Measurements from ENCODE around the gene LPP.

LPP gene

GRCh38 chr3:188365988-188366698 is 212.2 kb downstream of the LPP start:
- peaks cover 11% of the 10 kb centered on the region for H3K4me1 Mint-ChIP-seq (ENCODE audit: low read depth)
- H3K27me3 Mint-ChIP-seq (ENCODE audit: low read depth): no peaks in the 10 kb centered on the region
- DNase-seq (ENCODE audit: low spot score): no peak
- H3K4me3 Mint-ChIP-seq: no peak overlapping the region
- no peak overlapping the region for H3K27ac Mint-ChIP-seq
- peaks cover 2% of the 10 kb centered on the region for H3K36me3 Mint-ChIP-seq (ENCODE audit: low read depth)
- H3K9me3 Mint-ChIP-seq: no peaks in the 10 kb centered on the region

GRCh38 chr3:188367678-188368077 is 213.7 kb downstream of the LPP start:
- H3K27ac Mint-ChIP-seq: no peak overlapping the region
- no peak for DNase-seq (ENCODE audit: low spot score)
- H3K27me3 Mint-ChIP-seq (ENCODE audit: low read depth): no peaks in the 10 kb centered on the region
- no peaks in the 10 kb centered on the region for H3K9me3 Mint-ChIP-seq
- H3K36me3 Mint-ChIP-seq (ENCODE audit: low read depth): peaks cover 2% of the 10 kb centered on the region
- H3K4me1 Mint-ChIP-seq (ENCODE audit: low read depth): peaks cover 6% of the 10 kb centered on the region
- H3K4me3 Mint-ChIP-seq: no peak overlapping the region

GRCh38 chr3:188369526-188369925 is 215.6 kb downstream of the LPP start:
- no peak for DNase-seq (ENCODE audit: low spot score)
- Mint-ChIP-seq H3K4me3 (no peak overlapping the region), H3K27ac (no peak overlapping the region), H3K4me1 (ENCODE audit: low read depth) (peaks cover 6% of the 10 kb centered on the region), H3K27me3 (ENCODE audit: low read depth) (no peaks in the 10 kb centered on the region), H3K36me3 (ENCODE audit: low read depth) (peaks cover 2% of the 10 kb centered on the region), H3K9me3 (no peaks in the 10 kb centered on the region)

- DNase-seq (ENCODE audit: low spot score): no peak
- H3K4me1 Mint-ChIP-seq (ENCODE audit: low read depth): peaks cover 2% of the 10 kb centered on the region
- no peaks in the 10 kb centered on the region for H3K27me3 Mint-ChIP-seq (ENCODE audit: low read depth)
- peaks cover 2% of the 10 kb centered on the region for H3K36me3 Mint-ChIP-seq (ENCODE audit: low read depth)
- H3K9me3 Mint-ChIP-seq: no peaks in the 10 kb centered on the region
- no peak overlapping the region for H3K4me3 Mint-ChIP-seq
- no peak overlapping the region for H3K27ac Mint-ChIP-seq
These were observed 216.3 kb downstream of the LPP start for GRCh38 chr3:188370081-188370830.

- no peak for DNase-seq (ENCODE audit: low spot score)
- no peak overlapping the region for H3K27ac Mint-ChIP-seq
- peaks cover 6% of the 10 kb centered on the region for H3K9me3 Mint-ChIP-seq
- no peak overlapping the region for H3K4me3 Mint-ChIP-seq
- H3K36me3 Mint-ChIP-seq (ENCODE audit: low read depth): peaks cover 7% of the 10 kb centered on the region
- no peaks in the 10 kb centered on the region for H3K27me3 Mint-ChIP-seq (ENCODE audit: low read depth)
- H3K4me1 Mint-ChIP-seq (ENCODE audit: low read depth): peaks cover 1% of the 10 kb centered on the region
These were observed 224.8 kb downstream of the LPP start for GRCh38 chr3:188378786-188379185.

GRCh38 chr3:188380252-188380651 is 226.3 kb downstream of the LPP start:
- H3K36me3 Mint-ChIP-seq (ENCODE audit: low read depth): peaks cover 5% of the 10 kb centered on the region
- peaks cover 6% of the 10 kb centered on the region for H3K9me3 Mint-ChIP-seq

GRCh38 chr3:188380722-188381121 is 226.8 kb downstream of the LPP start:
- no peak for DNase-seq (ENCODE audit: low spot score)
- Mint-ChIP-seq H3K9me3 (peaks cover 6% of the 10 kb centered on the region), H3K27ac (no peak overlapping the region), H3K36me3 (ENCODE audit: low read depth) (peaks cover 5% of the 10 kb centered on the region), H3K4me3 (no peak overlapping the region), H3K27me3 (ENCODE audit: low read depth) (no peaks in the 10 kb centered on the region), H3K4me1 (ENCODE audit: low read depth) (peaks cover 5% of the 10 kb centered on the region)

More at GRCh38 chr3:188380252-188380651, 226.3 kb downstream of the LPP start:
- no peak for DNase-seq (ENCODE audit: low spot score)
- Mint-ChIP-seq H3K4me3 (no peak overlapping the region), H3K27ac (no peak overlapping the region), H3K27me3 (ENCODE audit: low read depth) (no peaks in the 10 kb centered on the region), H3K4me1 (ENCODE audit: low read depth) (peaks cover 5% of the 10 kb centered on the region)

GRCh38 chr3:188383748-188384147 is 229.8 kb downstream of the LPP start:
- no peaks in the 10 kb centered on the region for H3K27me3 Mint-ChIP-seq (ENCODE audit: low read depth)
- DNase-seq (ENCODE audit: low spot score): no peak
- no peak overlapping the region for H3K4me3 Mint-ChIP-seq
- no peak overlapping the region for H3K27ac Mint-ChIP-seq
- H3K36me3 Mint-ChIP-seq (ENCODE audit: low read depth): peaks cover 2% of the 10 kb centered on the region
- H3K4me1 Mint-ChIP-seq (ENCODE audit: low read depth): peaks cover 11% of the 10 kb centered on the region
- no peaks in the 10 kb centered on the region for H3K9me3 Mint-ChIP-seq

GRCh38 chr3:188385295-188385694 is 231.3 kb downstream of the LPP start:
- Mint-ChIP-seq H3K4me1 (ENCODE audit: low read depth) (peaks cover 23% of the 10 kb centered on the region), H3K27ac (no peak overlapping the region), H3K9me3 (no peaks in the 10 kb centered on the region), H3K36me3 (ENCODE audit: low read depth) (no peaks in the 10 kb centered on the region), H3K4me3 (no peak overlapping the region), H3K27me3 (ENCODE audit: low read depth) (no peaks in the 10 kb centered on the region)
- DNase-seq (ENCODE audit: low spot score): no peak

- Mint-ChIP-seq H3K27me3 (ENCODE audit: low read depth) (no peaks in the 10 kb centered on the region), H3K4me1 (ENCODE audit: low read depth) (peaks cover 27% of the 10 kb centered on the region), H3K27ac (peak overlapping the region; percentile 71), H3K36me3 (ENCODE audit: low read depth) (no peaks in the 10 kb centered on the region), H3K9me3 (no peaks in the 10 kb centered on the region), H3K4me3 (peak overlapping the region; percentile 6)
- DNase-seq (ENCODE audit: low spot score): peak; percentile 65
These were observed 235.9 kb downstream of the LPP start for GRCh38 chr3:188389711-188390342.

- H3K9me3 Mint-ChIP-seq: no peaks in the 10 kb centered on the region
- no peak for DNase-seq (ENCODE audit: low spot score)
- no peak overlapping the region for H3K4me3 Mint-ChIP-seq
- H3K36me3 Mint-ChIP-seq (ENCODE audit: low read depth): no peaks in the 10 kb centered on the region
- H3K27ac Mint-ChIP-seq: no peak overlapping the region
- H3K4me1 Mint-ChIP-seq (ENCODE audit: low read depth): peaks cover 23% of the 10 kb centered on the region
- no peaks in the 10 kb centered on the region for H3K27me3 Mint-ChIP-seq (ENCODE audit: low read depth)
These were observed 236.4 kb downstream of the LPP start for GRCh38 chr3:188390343-188390718.

GRCh38 chr3:188390775-188391443 is 237.0 kb downstream of the LPP start:
- no peaks in the 10 kb centered on the region for H3K9me3 Mint-ChIP-seq
- H3K4me1 Mint-ChIP-seq (ENCODE audit: low read depth): peaks cover 21% of the 10 kb centered on the region
- H3K27me3 Mint-ChIP-seq (ENCODE audit: low read depth): no peaks in the 10 kb centered on the region
- no peak overlapping the region for H3K4me3 Mint-ChIP-seq
- DNase-seq (ENCODE audit: low spot score): no peak
- H3K36me3 Mint-ChIP-seq (ENCODE audit: low read depth): no peaks in the 10 kb centered on the region
- H3K27ac Mint-ChIP-seq: no peak overlapping the region

GRCh38 chr3:188391592-188391991 is 237.6 kb downstream of the LPP start:
- no peak overlapping the region for H3K4me3 Mint-ChIP-seq
- H3K27me3 Mint-ChIP-seq (ENCODE audit: low read depth): no peaks in the 10 kb centered on the region
- H3K27ac Mint-ChIP-seq: no peak overlapping the region
- no peaks in the 10 kb centered on the region for H3K36me3 Mint-ChIP-seq (ENCODE audit: low read depth)
- no peaks in the 10 kb centered on the region for H3K9me3 Mint-ChIP-seq
- H3K4me1 Mint-ChIP-seq (ENCODE audit: low read depth): peaks cover 17% of the 10 kb centered on the region
- DNase-seq (ENCODE audit: low spot score): no peak

GRCh38 chr3:188392076-188392475 is 238.1 kb downstream of the LPP start:
- Mint-ChIP-seq H3K27ac (no peak overlapping the region), H3K36me3 (ENCODE audit: low read depth) (no peaks in the 10 kb centered on the region), H3K4me1 (ENCODE audit: low read depth) (peaks cover 17% of the 10 kb centered on the region), H3K4me3 (no peak overlapping the region), H3K27me3 (ENCODE audit: low read depth) (no peaks in the 10 kb centered on the region), H3K9me3 (no peaks in the 10 kb centered on the region)
- no peak for DNase-seq (ENCODE audit: low spot score)
